H1 (cell line): ENCODE data around the gene ARHGAP35.

ENCODE experiments used
- EZH2 ChIP-seq: fragments of 200-600 bp; sonication (generic); IDR thresholded peaks from 2 replicates; pipeline ENCODE4 v1.7.1; 2012; ENCODE audit warnings: low read depth, mild to moderate bottlenecking, moderate library complexity, low read length, inconsistent platforms; ENCODE audit not compliant: severe bottlenecking
- HDAC6 ChIP-seq: IDR thresholded peaks from one replicate; pipeline ENCODE4 v1.7.1; 2012; ENCODE audit warnings: low read depth, mild to moderate bottlenecking, inconsistent platforms, low read length, moderate library complexity
- PHF8 ChIP-seq: fragments of 200-600 bp; sonication (generic); conservative IDR thresholded peaks from 2 replicates; pipeline ENCODE4 v1.7.1; 2012; ENCODE audit warnings: low read depth, mild to moderate bottlenecking, inconsistent platforms, low read length, moderate library complexity
- POLR2A ChIP-seq, 2 experiments: IDR thresholded peaks; 1 replicate in 1 of 2; 2 replicates in 1 of 2; pipeline ENCODE4 v1.6.1; 2011; ENCODE audit warnings: low read depth in 2 of 2, low read length in 2 of 2, mild to moderate bottlenecking in 2 of 2; ENCODE audit errors: control extremely low read depth in 1 of 2
- SIN3A ChIP-seq, 2 experiments: IDR thresholded peaks in 1 of 2; conservative IDR thresholded peaks in 1 of 2; 2 replicates each; pipeline ENCODE4 v1.6.1; 2011 to 2012; ENCODE audit warnings: low read length in 2 of 2, improper control_type of control experiment in 1 of 2, low read depth in 1 of 2, mild to moderate bottlenecking in 1 of 2
- SIRT6 ChIP-seq: IDR thresholded peaks from one replicate; pipeline ENCODE4 v1.7.1; 2012; ENCODE audit warnings: low read length, inconsistent platforms
- TAF1 ChIP-seq: IDR thresholded peaks from 2 replicates; pipeline ENCODE4 v1.6.1; 2011; ENCODE audit warnings: mild to moderate bottlenecking, low read depth, low read length
- TF ChIP-seq, protein P1 (sequence below): IDR thresholded peaks from 2 replicates; pipeline ENCODE4 v1.6.1; 2011; ENCODE audit warnings: low read length, improper control_type of control experiment
- TF ChIP-seq, protein P2 (sequence below), 3 experiments: IDR thresholded peaks; 1 replicate in 2 of 3; 2 replicates in 1 of 3; pipeline versions ENCODE4 v1.5.1 to v1.6.1; 2011; ENCODE audit warnings: low read length in 3 of 3, mild to moderate bottlenecking in 3 of 3, inconsistent platforms in 2 of 3, low read depth in 1 of 3, moderate library complexity in 1 of 3; ENCODE audit not compliant: insufficient read depth in 1 of 3; ENCODE audit errors: control extremely low read depth in 1 of 3
- TF ChIP-seq, protein P3 (sequence below): IDR thresholded peaks from 2 replicates; pipeline ENCODE4 v1.6.1; 2012; ENCODE audit warnings: inconsistent platforms

DNA sequence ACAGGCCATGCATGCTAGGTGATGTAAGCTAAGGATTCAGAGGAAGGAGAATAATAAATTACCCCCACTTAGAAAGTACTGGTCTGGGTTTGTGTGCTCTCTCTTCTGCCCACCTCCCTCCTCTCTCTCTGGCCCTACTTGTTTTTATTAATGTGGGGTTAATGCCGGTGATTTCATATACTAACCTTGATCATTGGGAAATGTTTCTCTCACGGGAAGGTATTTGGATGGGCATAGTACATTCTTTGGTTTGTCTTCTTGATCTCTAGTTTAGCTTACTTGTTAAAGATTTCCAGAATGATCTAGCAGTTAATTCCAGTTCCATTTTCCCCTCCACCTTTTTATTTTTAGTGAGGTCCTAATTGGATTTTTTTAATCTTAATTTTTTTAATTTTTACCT lies 24.6 kb downstream of the ARHGAP35 start:
- TF ChIP-seq EZH2 (no peak), SIN3A (conservative IDR thresholded peaks at IDR 0.05 in 1 of 2, IDR thresholded peaks at IDR 0.05 in 1 of 2; ENCODE audit: low read depth in 1 of 2, low read length in 2 of 2) (no peak), TAF1 (no peak), HDAC6 (no peak), SIRT6 (no peak), PHF8 (no peak), POLR2A (IDR thresholded peaks at IDR 0.05; ENCODE audit: control extremely low read depth in 1 of 2, low read depth in 2 of 2, low read length in 2 of 2) (no peak)
- TF ChIP-seq, protein P1, sequence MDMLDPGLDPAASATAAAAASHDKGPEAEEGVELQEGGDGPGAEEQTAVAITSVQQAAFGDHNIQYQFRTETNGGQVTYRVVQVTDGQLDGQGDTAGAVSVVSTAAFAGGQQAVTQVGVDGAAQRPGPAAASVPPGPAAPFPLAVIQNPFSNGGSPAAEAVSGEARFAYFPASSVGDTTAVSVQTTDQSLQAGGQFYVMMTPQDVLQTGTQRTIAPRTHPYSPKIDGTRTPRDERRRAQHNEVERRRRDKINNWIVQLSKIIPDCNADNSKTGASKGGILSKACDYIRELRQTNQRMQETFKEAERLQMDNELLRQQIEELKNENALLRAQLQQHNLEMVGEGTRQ, result no peak
- TF ChIP-seq, protein P2, sequence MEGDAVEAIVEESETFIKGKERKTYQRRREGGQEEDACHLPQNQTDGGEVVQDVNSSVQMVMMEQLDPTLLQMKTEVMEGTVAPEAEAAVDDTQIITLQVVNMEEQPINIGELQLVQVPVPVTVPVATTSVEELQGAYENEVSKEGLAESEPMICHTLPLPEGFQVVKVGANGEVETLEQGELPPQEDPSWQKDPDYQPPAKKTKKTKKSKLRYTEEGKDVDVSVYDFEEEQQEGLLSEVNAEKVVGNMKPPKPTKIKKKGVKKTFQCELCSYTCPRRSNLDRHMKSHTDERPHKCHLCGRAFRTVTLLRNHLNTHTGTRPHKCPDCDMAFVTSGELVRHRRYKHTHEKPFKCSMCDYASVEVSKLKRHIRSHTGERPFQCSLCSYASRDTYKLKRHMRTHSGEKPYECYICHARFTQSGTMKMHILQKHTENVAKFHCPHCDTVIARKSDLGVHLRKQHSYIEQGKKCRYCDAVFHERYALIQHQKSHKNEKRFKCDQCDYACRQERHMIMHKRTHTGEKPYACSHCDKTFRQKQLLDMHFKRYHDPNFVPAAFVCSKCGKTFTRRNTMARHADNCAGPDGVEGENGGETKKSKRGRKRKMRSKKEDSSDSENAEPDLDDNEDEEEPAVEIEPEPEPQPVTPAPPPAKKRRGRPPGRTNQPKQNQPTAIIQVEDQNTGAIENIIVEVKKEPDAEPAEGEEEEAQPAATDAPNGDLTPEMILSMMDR (IDR thresholded peaks at IDR 0.05; ENCODE audit: control extremely low read depth in 1 of 3, insufficient read depth in 1 of 3, low read depth in 1 of 3, low read length in 3 of 3), result no peak
- TF ChIP-seq, protein P3, sequence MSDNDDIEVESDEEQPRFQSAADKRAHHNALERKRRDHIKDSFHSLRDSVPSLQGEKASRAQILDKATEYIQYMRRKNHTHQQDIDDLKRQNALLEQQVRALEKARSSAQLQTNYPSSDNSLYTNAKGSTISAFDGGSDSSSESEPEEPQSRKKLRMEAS, result no peak
